C4-2B (cell line): ENCODE measurements around the gene LAMA2.

Source experiments
- H3K27ac ChIP-seq: fragments of 450-650 bp; 2 replicates; pipeline ENCODE4 v1.5.1; 2017
- ZFX ChIP-seq: fragments of 450-650 bp; IDR thresholded peaks from 2 replicates; pipeline ENCODE4 v1.6.1; 2017
- TF ChIP-seq, protein P1 (sequence below): fragments of 450-650 bp; conservative IDR thresholded peaks from 2 replicates; pipeline ENCODE4 v1.5.1; 2017; ENCODE audit warnings: mild to moderate bottlenecking

LAMA2 gene

DNA sequence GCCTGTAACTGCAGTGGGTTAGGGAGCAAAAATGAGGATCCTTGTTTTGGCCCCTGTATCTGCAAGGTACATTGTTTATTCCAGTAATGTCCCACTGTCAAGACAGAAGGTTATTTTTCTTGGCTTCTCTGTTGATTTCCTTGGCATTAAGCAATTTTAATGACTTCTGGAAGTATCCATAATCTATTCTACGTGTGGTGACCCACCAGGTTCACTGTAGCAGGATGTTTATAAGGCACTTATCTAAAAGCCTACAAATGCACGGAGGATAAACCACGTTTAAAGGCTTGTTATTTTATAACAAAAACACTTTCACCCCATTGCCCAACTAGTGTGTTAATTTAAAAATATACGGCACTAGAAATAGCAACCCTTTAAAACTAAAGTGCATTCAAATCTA is 294.9 kb downstream of the LAMA2 start:
- TF ChIP-seq, protein P1, sequence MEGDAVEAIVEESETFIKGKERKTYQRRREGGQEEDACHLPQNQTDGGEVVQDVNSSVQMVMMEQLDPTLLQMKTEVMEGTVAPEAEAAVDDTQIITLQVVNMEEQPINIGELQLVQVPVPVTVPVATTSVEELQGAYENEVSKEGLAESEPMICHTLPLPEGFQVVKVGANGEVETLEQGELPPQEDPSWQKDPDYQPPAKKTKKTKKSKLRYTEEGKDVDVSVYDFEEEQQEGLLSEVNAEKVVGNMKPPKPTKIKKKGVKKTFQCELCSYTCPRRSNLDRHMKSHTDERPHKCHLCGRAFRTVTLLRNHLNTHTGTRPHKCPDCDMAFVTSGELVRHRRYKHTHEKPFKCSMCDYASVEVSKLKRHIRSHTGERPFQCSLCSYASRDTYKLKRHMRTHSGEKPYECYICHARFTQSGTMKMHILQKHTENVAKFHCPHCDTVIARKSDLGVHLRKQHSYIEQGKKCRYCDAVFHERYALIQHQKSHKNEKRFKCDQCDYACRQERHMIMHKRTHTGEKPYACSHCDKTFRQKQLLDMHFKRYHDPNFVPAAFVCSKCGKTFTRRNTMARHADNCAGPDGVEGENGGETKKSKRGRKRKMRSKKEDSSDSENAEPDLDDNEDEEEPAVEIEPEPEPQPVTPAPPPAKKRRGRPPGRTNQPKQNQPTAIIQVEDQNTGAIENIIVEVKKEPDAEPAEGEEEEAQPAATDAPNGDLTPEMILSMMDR, result no peak
- no peak for TF ChIP-seq ZFX
- no peak overlapping the region for H3K27ac ChIP-seq

DNA sequence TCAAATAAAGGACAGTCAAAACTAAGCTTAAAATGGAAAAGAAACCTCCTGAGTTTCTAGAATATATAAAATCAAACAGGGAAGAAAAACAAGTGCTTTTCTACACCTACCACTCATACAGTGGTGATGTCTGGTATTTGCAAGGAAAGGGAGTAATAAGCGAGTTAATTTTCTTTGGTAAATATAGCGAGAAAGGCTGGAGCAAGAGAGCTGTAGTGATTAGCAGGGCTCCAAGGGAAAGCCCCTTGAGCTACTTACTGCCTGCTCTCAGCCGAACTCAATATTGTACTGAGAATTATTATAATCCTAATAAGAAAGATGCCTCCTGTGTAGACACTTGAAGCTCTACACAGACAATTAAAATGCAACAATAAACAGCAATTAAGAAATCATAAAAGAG is 296.3 kb downstream of the LAMA2 start:
- no peak overlapping the region for H3K27ac ChIP-seq
- TF ChIP-seq, protein P1, result no peak
- TF ChIP-seq ZFX, result no peak

DNA sequence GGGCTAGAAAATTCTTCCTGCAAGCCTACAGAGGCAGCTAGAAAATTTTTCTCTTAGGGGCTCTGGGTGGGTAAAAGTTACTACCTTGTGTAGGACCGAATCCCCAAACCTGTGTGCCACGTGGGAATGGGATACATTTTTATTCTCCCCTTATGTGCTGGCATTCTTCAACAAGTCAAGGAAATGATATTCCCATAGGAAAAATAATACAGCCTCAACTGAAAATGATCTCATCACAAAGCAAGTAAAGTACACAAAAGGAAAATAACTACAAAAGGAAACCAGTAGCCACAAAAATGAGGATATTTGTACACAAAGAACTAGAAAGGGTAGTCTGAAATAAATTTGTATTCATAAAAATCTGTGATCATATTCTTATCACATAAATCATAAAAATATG is 298.1 kb downstream of the LAMA2 start:
- no peak for TF ChIP-seq ZFX
- TF ChIP-seq, protein P1, result no peak
- no peak overlapping the region for H3K27ac ChIP-seq

DNA sequence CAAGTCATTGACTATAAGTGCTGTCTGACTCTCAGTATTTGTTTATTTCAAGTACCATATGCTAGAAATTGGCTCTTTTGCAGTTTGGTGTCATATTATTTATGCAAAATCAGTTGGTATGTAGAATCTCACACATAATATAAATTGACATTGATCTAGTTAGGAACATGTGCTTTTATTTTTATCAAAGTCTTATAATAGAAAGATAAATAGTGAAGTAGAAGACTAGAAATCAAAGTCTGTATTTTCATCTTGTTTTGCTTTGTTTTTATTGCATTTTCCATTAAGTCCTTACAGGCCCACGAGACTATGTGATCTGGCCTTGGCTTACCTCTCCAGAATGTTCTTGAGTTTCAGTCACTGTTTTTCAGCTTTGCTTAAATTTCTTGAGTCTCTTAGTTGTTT is 300.3 kb downstream of the LAMA2 start:
- H3K27ac ChIP-seq, result no peak overlapping the region
- TF ChIP-seq, protein P1, result no peak
- TF ChIP-seq ZFX, result no peak

DNA sequence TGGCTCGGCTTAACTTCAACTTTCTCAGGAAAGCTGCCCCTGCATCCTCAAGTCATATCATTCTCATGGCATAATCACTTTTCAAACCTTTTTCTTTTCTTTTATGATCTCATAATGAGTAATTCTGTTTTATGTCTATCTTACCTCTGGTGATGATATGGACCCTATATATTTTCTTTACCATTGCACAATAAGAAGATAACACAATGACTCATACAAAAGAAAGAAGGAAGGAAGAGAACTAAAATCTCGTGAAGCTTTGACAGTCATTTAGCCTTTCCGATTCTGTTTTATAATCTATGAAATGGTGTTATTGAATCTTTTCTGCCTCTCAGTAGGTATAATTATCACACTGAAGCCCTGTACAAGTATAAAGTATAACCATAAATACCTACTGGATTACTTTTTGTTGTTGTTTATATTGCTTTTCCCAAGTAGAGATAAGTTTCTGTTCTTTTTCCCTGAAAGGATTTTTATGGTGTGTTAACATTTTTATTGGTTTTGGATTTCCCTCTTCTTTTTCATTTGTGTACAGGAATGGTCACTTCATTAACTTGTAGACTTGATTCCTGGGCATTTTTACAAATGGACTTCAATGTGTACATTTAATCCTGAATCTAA is 300.9 kb downstream of the LAMA2 start:
- no peak overlapping the region for H3K27ac ChIP-seq
- TF ChIP-seq, protein P1, result no peak

DNA sequence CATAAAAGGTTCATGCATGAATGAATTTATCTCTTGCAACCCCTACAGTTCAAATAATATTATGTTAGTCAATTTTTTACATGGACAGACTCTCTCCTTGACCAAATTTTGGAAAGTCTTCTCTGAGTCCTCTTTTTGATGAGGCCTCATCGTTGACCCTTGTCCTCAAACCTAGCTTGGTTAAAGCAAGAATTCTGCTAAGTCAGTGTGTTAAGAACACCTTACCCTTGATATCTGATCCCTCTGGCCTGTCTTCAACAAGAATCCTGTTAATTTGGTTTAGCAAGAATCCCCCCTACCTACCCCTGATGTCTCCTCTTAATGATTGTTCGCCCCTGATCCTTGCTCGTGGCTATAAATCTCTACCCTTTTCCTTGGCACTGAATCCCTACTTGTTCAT is 301.4 kb downstream of the LAMA2 start:
- TF ChIP-seq, protein P1, result no peak
- TF ChIP-seq ZFX, result no peak
- H3K27ac ChIP-seq, result no peak overlapping the region

DNA sequence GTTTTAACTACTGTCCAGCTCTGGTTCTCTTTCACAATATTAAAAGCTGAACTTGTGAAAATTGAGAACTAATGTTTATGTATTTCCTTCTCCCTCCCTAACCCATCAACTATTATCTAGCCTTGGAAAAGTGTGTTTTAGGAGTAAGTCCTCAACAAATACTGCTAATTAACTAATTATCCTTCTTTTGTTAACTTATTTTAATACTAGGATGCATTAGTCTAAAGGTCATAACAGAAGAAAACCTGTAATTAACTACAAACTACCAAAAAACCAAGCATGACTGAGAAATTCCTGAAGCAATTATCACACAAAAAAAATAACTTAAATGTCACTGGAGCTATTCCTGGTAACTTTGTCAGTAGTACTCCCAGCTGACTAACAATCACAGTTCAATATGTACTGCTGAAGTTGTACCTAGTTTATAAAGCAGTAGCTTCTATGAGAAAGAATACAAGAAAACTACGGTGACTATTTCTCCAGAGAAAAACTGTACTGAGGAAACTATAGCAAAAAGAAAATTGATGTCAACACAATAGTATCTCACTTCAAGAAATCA is 301.9 kb downstream of the LAMA2 start:
- TF ChIP-seq ZFX, result no peak
- TF ChIP-seq, protein P1, result no peak
- H3K27ac ChIP-seq, result no peak overlapping the region
